Osteoblast (primary cell): ENCODE results near the gene TAOK2. TPM values are rescaled to one million over a fixed set of nuclear protein-coding genes. Genes with fewer than 3 reads are reported as not detected.
"Not testable (repeated sequence)": the region's sequence is repeated elsewhere in the genome, so short reads cannot be mapped to it uniquely, and the experiment has no call there.

Experiments used
- DNase-seq: peaks from one replicate; pipeline ENCODE4 v3.0.0; 2011; ENCODE audit warnings: low spot score, mixed read lengths; ENCODE audit not compliant: insufficient read length; ENCODE audit errors: missing footprints
- H2AFZ ChIP-seq: 2 replicates; pipeline ENCODE4 v1.6.0; 2011; ENCODE audit warnings: mild to moderate bottlenecking, low read length
- H3K27ac ChIP-seq: 2 replicates; pipeline ENCODE4 v1.5.1; 2011; ENCODE audit warnings: mild to moderate bottlenecking, low read depth, low read length, moderate library complexity
- H3K27me3 ChIP-seq: 2 replicates; pipeline ENCODE4 v1.6.0; 2012; ENCODE audit warnings: mild to moderate bottlenecking, control low read depth, inconsistent platforms, low read length, moderate library complexity; ENCODE audit not compliant: insufficient read depth
- H3K36me3 ChIP-seq: 2 replicates; pipeline ENCODE4 v1.5.1; 2011; ENCODE audit warnings: mild to moderate bottlenecking, low read length, control low read depth, moderate library complexity; ENCODE audit not compliant: insufficient read depth
- H3K4me1 ChIP-seq: 2 replicates; pipeline ENCODE4 v1.5.1; 2011; ENCODE audit warnings: mild to moderate bottlenecking, low read length, control low read depth, moderate library complexity; ENCODE audit not compliant: insufficient read depth
- H3K4me2 ChIP-seq: 2 replicates; pipeline ENCODE4 v1.6.0; 2011; ENCODE audit warnings: mild to moderate bottlenecking, low read length; ENCODE audit not compliant: insufficient read depth
- H3K4me3 ChIP-seq: fragments of 200-600 bp; sonication (generic); 3 replicates; pipeline ENCODE4 v1.5.1; 2012; ENCODE audit warnings: mild to moderate bottlenecking, low read length, inconsistent platforms; ENCODE audit not compliant: insufficient read depth
- H3K79me2 ChIP-seq: 2 replicates; pipeline ENCODE4 v1.6.0; 2012; ENCODE audit warnings: mild to moderate bottlenecking, low read length, control low read depth, inconsistent platforms; ENCODE audit not compliant: insufficient read depth
- H3K9me3 ChIP-seq: 2 replicates; pipeline ENCODE4 v1.5.1; 2011; ENCODE audit warnings: low read depth, low read length, control low read depth
- H4K20me1 ChIP-seq: 2 replicates; pipeline ENCODE4 v1.6.0; 2012; ENCODE audit warnings: mild to moderate bottlenecking, low read length, control low read depth; ENCODE audit not compliant: insufficient read depth
- CTCF ChIP-seq: IDR thresholded peaks from 2 replicates; pipeline ENCODE4 v1.5.1; 2011; ENCODE audit warnings: mild to moderate bottlenecking, low read depth, low read length, moderate library complexity; ENCODE audit errors: extremely low read depth
- total RNA-seq: library from RNA; depleted of rRNA; stranded (reverse); fragments of >200 nt; gene quantifications from 2 replicates; pipeline ENCODE4 v1.2.3, GENCODE V29; 2012

Gene TAOK2
- total RNA-seq, 1 donor, result 39.1 TPM

- peak overlapping the region; percentile 31 for H3K4me3 ChIP-seq
- peak overlapping the region; percentile 75 for H3K4me2 ChIP-seq
- H4K20me1 ChIP-seq, result peaks cover 6% of the 10 kb centered on the region
- peak; percentile 62 for DNase-seq
- H3K27me3 ChIP-seq, result peaks cover 39% of the 10 kb centered on the region
- no peak overlapping the region for H3K27ac ChIP-seq
- H3K79me2 ChIP-seq, result no peaks in the 10 kb centered on the region
- H3K36me3 ChIP-seq, result no peaks in the 10 kb centered on the region
- no peaks in the 10 kb centered on the region for H3K9me3 ChIP-seq
- peak overlapping the region; percentile 42 for H2AFZ ChIP-seq
- TF ChIP-seq CTCF, result no peak
- H3K4me1 ChIP-seq, result peaks cover 4% of the 10 kb centered on the region
Observed at GRCh38 chr16:30033270-30033669, 59.6 kb downstream of the TAOK2 start.

GRCh38 chr16:30040221-30040620, 66.6 kb downstream of the TAOK2 start:
- Histone ChIP-seq H3K4me1 (no peaks in the 10 kb centered on the region), H3K27ac (no peak overlapping the region), H3K9me3 (no peaks in the 10 kb centered on the region), H3K36me3 (no peaks in the 10 kb centered on the region), H3K4me3 (no peak overlapping the region), H3K27me3 (peaks cover 5% of the 10 kb centered on the region), H4K20me1 (no peaks in the 10 kb centered on the region), H2AFZ (no peak overlapping the region), H3K4me2 (no peak overlapping the region), H3K79me2 (no peaks in the 10 kb centered on the region)
- TF ChIP-seq CTCF, result no peak
- DNase-seq, result no peak

- DNase-seq, H3K79me2 ChIP-seq, H3K4me2 ChIP-seq, H3K36me3 ChIP-seq, H3K9me3 ChIP-seq, H4K20me1 ChIP-seq, H3K27me3 ChIP-seq, H3K4me1 ChIP-seq, H2AFZ ChIP-seq, H3K4me3 ChIP-seq, H3K27ac ChIP-seq: not testable (repeated sequence)
Observed at GRCh38 chr16:30040690-30041089, 67.0 kb downstream of the TAOK2 start.

- no peaks in the 10 kb centered on the region for H4K20me1 ChIP-seq
- H3K79me2 ChIP-seq, result no peaks in the 10 kb centered on the region
- no peak overlapping the region for H3K4me3 ChIP-seq
- H3K27ac ChIP-seq, result no peak overlapping the region
- no peak overlapping the region for H2AFZ ChIP-seq
- no peak overlapping the region for H3K4me2 ChIP-seq
- TF ChIP-seq CTCF, result peak; percentile 51
- H3K27me3 ChIP-seq, result no peaks in the 10 kb centered on the region
- H3K4me1 ChIP-seq, result no peaks in the 10 kb centered on the region
- no peaks in the 10 kb centered on the region for H3K9me3 ChIP-seq
- H3K36me3 ChIP-seq, result no peaks in the 10 kb centered on the region
- DNase-seq, result peak; percentile 59
Observed at GRCh38 chr16:30041841-30042240, 68.2 kb downstream of the TAOK2 start.

Other genes with a start within 250 kb of the TAOK2 start
- gene C16orf54, start 227.9 kb upstream of the TAOK2 start, total RNA-seq, result 0.59 and 0.72 TPM in 2 replicates
- gene ZG16, start 195.6 kb upstream of the TAOK2 start, total RNA-seq, result not detected in 2 replicates
- gene KIF22, start 183.1 kb upstream of the TAOK2 start, total RNA-seq, result 8.3 and 12.4 TPM in 2 replicates
- gene MAZ, start 167.3 kb upstream of the TAOK2 start, total RNA-seq, result 221 and 267 TPM in 2 replicates
- 1.4 and 4.1 TPM in 2 replicates for gene PRRT2, start 161.7 kb upstream of the TAOK2 start, total RNA-seq
- gene PAGR1, start 157.7 kb upstream of the TAOK2 start, total RNA-seq, result 16.8 and 19.9 TPM in 2 replicates
- 273 and 274 TPM in 2 replicates for gene MVP, start 153.4 kb upstream of the TAOK2 start, total RNA-seq
- 105 and 107 TPM in 2 replicates for gene CDIPT, start 110.6 kb upstream of the TAOK2 start, total RNA-seq
- 1.5 and 2.9 TPM in 2 replicates for gene SEZ6L2, start 74.3 kb upstream of the TAOK2 start, total RNA-seq
- gene ASPHD1, start 73.4 kb upstream of the TAOK2 start, total RNA-seq, result 0.88 and 1.8 TPM in 2 replicates
- gene KCTD13, start 47.6 kb upstream of the TAOK2 start, total RNA-seq, result 8.5 and 11.9 TPM in 2 replicates
- gene TMEM219, start 11.8 kb upstream of the TAOK2 start, total RNA-seq, result 74.3 and 84.0 TPM in 2 replicates
- gene HIRIP3, start 21.7 kb downstream of the TAOK2 start, total RNA-seq, result 3.5 and 5.8 TPM in 2 replicates
- gene INO80E, start 22.4 kb downstream of the TAOK2 start, total RNA-seq, result 14.5 and 16.8 TPM in 2 replicates
- not detected in 2 replicates for gene DOC2A, start 37.2 kb downstream of the TAOK2 start, total RNA-seq
- not detected in 2 replicates for gene C16orf92, start 49.3 kb downstream of the TAOK2 start, total RNA-seq
- 0.36 TPM in 1 of 2 replicates, not detected in the other for gene TLCD3B, start 57.4 kb downstream of the TAOK2 start, total RNA-seq
- 579 and 705 TPM in 2 replicates for gene ALDOA, start 91.9 kb downstream of the TAOK2 start, total RNA-seq
- gene PPP4C, start 102.1 kb downstream of the TAOK2 start, total RNA-seq, result 175 and 178 TPM in 2 replicates
- 0.29 and 0.36 TPM in 2 replicates for gene TBX6, start 118.1 kb downstream of the TAOK2 start, total RNA-seq
- gene YPEL3, start 122.3 kb downstream of the TAOK2 start, total RNA-seq, result 28.2 and 31.2 TPM in 2 replicates
- gene GDPD3, start 139.7 kb downstream of the TAOK2 start, total RNA-seq, result 0.36 and 0.88 TPM in 2 replicates
- gene MAPK3, start 149.4 kb downstream of the TAOK2 start, total RNA-seq, result 40.2 and 40.7 TPM in 2 replicates
- gene CORO1A, start 209.7 kb downstream of the TAOK2 start, total RNA-seq, result 0.36 and 0.59 TPM in 2 replicates
- 26.8 and 64.8 TPM in 2 replicates for gene BOLA2B, start 219.8 kb downstream of the TAOK2 start, total RNA-seq
- gene SLX1A, start 220.0 kb downstream of the TAOK2 start, total RNA-seq, result 19.9 and 23.3 TPM in 2 replicates
- gene SULT1A3, start 225.4 kb downstream of the TAOK2 start, total RNA-seq, result 4.1 and 6.2 TPM in 2 replicates